GM21423 (cell line): ENCODE measurements around the gene PDZK1IP1.
"Not testable (repeated sequence)": the region's sequence is repeated elsewhere in the genome, so short reads cannot be mapped to it uniquely, and the experiment has no call there.

Source experiments
- ATAC-seq: cut with Tn5 transposase; IDR thresholded peaks from one replicate; pipeline ENCODE4 v1.9.1; 2021; ENCODE audit warnings: mild to moderate bottlenecking, moderate library complexity; ENCODE audit not compliant: unreplicated experiment

PDZK1IP1 gene

GRCh38 chr1:47198214-47198613 is 8.4 kb upstream of the PDZK1IP1 start:
- ATAC-seq, result no peak

DNA sequence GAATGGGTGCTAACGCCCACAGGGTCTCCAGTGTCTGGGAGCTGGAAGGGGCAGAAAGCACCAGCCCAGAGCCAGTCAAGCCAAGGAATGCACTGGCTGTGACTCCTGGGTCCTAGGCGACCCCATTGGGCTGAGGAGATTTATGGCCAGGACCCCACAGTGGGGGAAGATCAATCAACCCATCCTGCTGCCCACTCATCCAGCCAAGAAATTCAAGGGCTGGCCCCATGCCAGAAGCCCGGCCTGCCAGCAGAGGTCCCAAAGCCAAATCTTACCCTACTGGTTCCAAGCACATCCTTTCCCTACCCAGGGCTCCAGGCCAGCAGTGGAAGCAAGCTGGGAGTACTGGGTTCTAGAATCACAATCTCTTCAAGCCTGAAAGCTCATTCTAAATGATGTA is 6.8 kb upstream of the PDZK1IP1 start:
- no peak for ATAC-seq

GRCh38 chr1:47195981-47196380 is 6.1 kb upstream of the PDZK1IP1 start:
- ATAC-seq, result not testable (repeated sequence)

DNA sequence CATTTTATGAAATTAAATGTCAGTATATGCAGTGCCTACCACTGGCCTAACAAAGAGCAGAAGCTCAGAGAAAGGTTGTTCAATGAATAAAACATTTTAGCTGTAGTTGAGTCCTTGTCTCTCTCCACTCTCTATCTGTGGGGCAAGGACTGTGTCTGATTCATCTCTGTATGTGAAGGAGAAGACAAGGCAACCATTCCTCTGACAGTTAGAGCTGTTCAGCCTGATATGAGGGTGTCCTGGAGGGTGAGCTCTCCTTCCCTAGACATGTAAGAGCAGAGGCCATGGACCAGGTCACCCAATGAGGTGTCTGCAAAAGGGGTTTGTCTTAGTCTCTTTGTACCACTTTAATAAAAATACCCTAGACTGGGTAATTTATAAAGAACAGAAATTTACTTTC is 4.5 kb upstream of the PDZK1IP1 start:
- no peak for ATAC-seq

GRCh38 chr1:47193496-47193895 is 3.7 kb upstream of the PDZK1IP1 start:
- not testable (repeated sequence) for ATAC-seq

GRCh38 chr1:47192458-47193384 is 2.9 kb upstream of the PDZK1IP1 start:
- ATAC-seq, result no peak

DNA sequence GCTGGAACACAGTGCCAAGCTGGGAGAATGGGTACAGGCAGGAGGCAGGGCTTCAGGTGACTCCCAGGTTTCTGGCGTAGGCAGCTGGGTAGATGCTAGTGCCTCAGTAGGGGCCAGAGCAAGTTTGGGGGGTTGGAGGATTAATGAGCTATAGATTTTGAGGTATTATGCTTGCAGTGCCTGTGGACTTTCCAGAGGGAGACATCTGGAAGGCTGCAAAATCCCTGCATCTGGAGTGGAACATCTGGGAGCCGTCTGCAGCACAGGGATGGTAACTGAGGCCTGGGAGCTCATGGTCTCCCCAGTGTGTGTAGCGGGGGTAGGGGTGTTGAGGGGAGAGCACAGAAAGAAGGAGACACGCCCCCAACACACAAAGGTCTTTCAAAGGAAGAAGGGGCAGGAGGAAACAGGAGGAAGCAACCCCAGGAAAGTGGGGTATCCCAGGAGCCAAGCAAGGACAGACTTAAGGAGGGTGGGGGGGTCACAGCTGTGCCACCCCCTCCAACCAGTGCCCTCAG is 2.2 kb upstream of the PDZK1IP1 start:
- no peak for ATAC-seq

GRCh38 chr1:47190857-47191256 is 1.0 kb upstream of the PDZK1IP1 start:
- no peak for ATAC-seq

- ATAC-seq, result no peak
Observed at GRCh38 chr1:47190509-47190855, 646 bp upstream of the PDZK1IP1 start.

GRCh38 chr1:47188791-47189785 is 748 bp downstream of the PDZK1IP1 start:
- ATAC-seq, result no peak

DNA sequence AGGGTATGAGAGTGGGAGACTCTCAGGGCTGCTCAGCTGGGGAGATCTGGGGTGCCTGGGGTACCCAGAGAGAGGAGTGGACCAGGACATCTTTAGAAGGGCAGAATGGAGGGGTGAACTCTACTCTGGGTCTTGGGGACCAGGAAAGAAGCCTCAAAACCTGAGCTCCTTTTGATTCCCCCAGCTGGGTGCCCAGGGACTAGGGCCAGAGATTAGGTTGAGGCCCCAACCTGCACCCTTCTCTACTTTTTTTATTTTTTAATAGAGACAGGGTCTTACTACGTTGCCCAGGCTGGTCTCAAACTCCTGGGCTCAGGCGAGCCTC is 1.9 kb downstream of the PDZK1IP1 start:
- no peak for ATAC-seq

DNA sequence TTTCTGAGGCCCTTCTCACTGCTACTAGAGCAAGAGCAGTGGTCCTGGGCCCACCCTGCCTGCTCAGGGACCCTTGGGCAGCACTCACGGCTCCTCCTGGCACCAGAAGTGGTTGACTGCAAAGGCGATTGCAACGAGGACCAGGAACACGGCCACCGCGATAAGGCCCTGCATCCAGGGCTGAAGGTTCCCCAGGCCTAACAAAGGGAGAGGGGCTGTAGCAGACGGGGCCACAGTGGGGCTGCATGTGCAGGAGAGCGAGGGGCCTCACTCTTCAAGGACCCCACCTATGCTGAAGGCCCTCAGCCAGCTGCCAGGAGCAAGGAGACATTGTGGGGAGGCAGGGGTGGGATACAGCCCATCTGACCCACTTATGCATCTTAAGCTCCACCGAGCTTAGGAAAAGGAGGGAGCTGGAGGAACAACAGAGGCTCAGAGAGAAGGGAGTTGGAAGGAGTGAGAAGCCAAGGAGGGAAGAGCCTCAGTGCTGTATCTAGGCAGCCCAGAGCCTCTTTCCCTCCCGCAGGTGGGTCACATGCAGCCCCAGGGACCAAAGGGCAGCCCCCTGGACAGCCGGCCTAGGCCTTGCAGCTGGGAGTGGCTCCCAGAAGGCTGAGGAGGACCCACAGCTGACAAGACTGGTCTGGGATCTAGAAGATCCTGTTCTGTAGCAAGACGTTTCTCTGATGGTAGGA is 2.5 kb downstream of the PDZK1IP1 start:
- ATAC-seq, result no peak

GRCh38 chr1:47186267-47187185 is 3.3 kb downstream of the PDZK1IP1 start:
- no peak for ATAC-seq

GRCh38 chr1:47184822-47185677 is 4.8 kb downstream of the PDZK1IP1 start:
- no peak for ATAC-seq

DNA sequence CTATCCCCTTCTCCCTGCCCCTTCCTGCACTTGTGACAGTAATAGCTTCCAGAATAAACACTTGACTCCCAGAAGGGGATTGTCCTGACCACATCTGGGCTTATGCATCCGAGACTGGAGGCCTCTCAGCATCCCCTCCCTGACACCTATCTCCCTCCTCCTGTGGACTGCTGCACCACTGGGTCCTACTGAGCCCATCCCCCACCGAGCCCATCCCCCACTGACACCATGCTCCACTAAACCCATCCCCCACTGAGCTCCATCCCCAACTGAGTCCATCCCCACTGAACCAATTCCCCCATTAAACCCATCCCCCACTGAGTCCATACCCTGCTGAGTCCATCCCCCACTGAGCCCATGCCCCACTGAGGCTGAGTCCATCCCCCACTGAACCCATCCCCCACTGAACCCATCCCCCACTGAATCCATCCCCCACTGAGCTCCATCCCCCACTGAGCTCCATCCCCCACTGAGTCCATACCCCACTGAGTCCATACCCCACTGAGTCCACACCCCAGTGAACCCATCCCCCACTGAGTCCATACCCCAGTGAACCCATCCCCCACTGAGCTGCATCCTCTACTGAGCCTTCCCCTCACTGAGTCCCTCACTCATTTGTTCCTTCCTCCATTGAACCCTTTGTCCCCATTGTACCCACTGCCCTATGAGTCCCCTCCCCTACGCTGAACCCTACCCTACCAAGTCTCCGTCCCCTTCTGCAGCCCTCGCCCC is 5.6 kb downstream of the PDZK1IP1 start:
- ATAC-seq, result no peak

GRCh38 chr1:47183308-47184089 is 6.3 kb downstream of the PDZK1IP1 start:
- ATAC-seq, result no peak

GRCh38 chr1:47182676-47183235 is 7.1 kb downstream of the PDZK1IP1 start:
- ATAC-seq, result no peak
